Measurements from ENCODE around the gene PITPNC1.

- TF ChIP-seq CTCF (IDR thresholded peaks at IDR 0.05) (no peak), POLR2A (IDR thresholded peaks at IDR 0.05) (no peak)
Measured at GRCh38 chr17:67412032-67412431, 35.0 kb downstream of the PITPNC1 start.

All from esophagus squamous epithelium (tissue), 4 donors.